Erythroblast (primary cell): Measurements from ENCODE around the gene IL12B.

Experiments
- GATA1 ChIP-seq: IDR thresholded peaks from 2 replicates; pipeline ENCODE4 v1.6.1; 2011; ENCODE audit warnings: low read depth, mild to moderate bottlenecking, control low read depth, low read length, moderate library complexity
- POLR2A ChIP-seq: IDR thresholded peaks from 2 replicates; pipeline ENCODE4 v1.6.1; 2011; ENCODE audit warnings: mild to moderate bottlenecking, low read length

DNA sequence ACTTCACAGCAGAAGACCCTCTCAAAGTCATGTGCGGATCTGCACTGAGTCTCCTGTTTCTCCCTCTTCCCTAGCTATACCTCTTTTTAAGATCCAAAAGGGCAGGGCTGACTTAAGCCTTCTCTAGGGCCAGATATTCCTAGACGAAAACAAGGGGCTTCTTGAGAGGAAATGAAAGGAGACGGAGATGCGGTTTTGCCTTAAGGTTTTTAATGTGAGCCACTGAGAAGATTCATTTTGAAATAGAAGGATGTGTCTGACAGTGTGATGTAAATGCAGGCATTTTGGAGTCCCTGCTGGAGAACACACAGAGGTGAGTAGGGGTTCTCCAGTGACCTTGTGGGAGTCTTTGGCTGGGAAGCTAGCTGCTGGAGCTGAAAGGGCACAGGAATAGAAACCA, 15.6 kb upstream of the IL12B start:
- TF ChIP-seq POLR2A (no peak), GATA1 (no peak)
